PC-3 (cell line): ENCODE measurements around the gene KCNK3. TPM values are rescaled to one million over a fixed set of nuclear protein-coding genes. Genes with fewer than 3 reads are reported as not detected.

Source experiments
- ATAC-seq: fragments of 200-7000 bp; cut with Tn5 transposase; 2 replicates; pipeline ENCODE4 v1.9.1; 2020; ENCODE audit warnings: mild to moderate bottlenecking, moderate library complexity
- BruUV-seq: library from RNA; stranded (reverse); fragments of 400-500 nt; replicated peaks from 2 replicates; lab custom pipeline; 2021; lab: Mats Ljungman, UMichigan
- CTCF ChIA-PET: fragments of 300-600 bp; sonication (Branson Sonifier 250); formaldehyde crosslinking; loops from one replicate; lab custom pipeline; 2022; ENCODE audit warnings: antibody characterized with exemption; lab: Charles Lee
- POLR2A ChIA-PET: fragments of 300-600 bp; sonication (Branson Sonifier 250); formaldehyde crosslinking; loops from one replicate; lab custom pipeline; 2022; ENCODE audit warnings: antibody characterized with exemption; ENCODE audit not compliant: unreplicated experiment; lab: Charles Lee
- DNase-seq: peaks from one replicate; pipeline ENCODE4 v3.0.0-alpha.2; 2015
- H2AFZ ChIP-seq: fragments of 300-600 bp; sonication (generic); 2 replicates; pipeline ENCODE4 v1.6.0; 2016; ENCODE audit warnings: antibody characterized with exemption, low read length
- H3F3A ChIP-seq: fragments of 300-600 bp; sonication (generic); one replicate; pipeline ENCODE4 v1.6.0; 2017; ENCODE audit warnings: antibody characterized with exemption, low read length, control low read depth, mild to moderate bottlenecking; ENCODE audit not compliant: unreplicated experiment
- H3K27ac ChIP-seq: fragments of 300-600 bp; sonication (generic); 2 replicates; pipeline ENCODE4 v1.5.1; 2016; ENCODE audit warnings: mild to moderate bottlenecking, low read length
- H3K27me3 ChIP-seq: fragments of 300-600 bp; sonication (generic); 2 replicates; pipeline ENCODE4 v1.6.1; 2016; ENCODE audit warnings: low read length, mixed read lengths
- H3K36me3 ChIP-seq: fragments of 300-600 bp; sonication (generic); 2 replicates; pipeline ENCODE4 v1.6.1; 2016; ENCODE audit warnings: low read depth, mixed run types, low read length, mixed read lengths
- H3K4me1 ChIP-seq: fragments of 300-600 bp; sonication (generic); 2 replicates; pipeline ENCODE4 v1.5.1; 2016; ENCODE audit warnings: low read length; ENCODE audit not compliant: insufficient read depth
- H3K4me2 ChIP-seq: fragments of 300-600 bp; sonication (generic); 2 replicates; pipeline ENCODE4 v1.6.0; 2016; ENCODE audit warnings: low read length
- H3K4me3 ChIP-seq: fragments of 300-600 bp; sonication (generic); 2 replicates; pipeline ENCODE4 v1.5.1; 2016; ENCODE audit warnings: mild to moderate bottlenecking, low read length, mixed read lengths
- H3K79me2 ChIP-seq: fragments of 300-600 bp; sonication (generic); 2 replicates; pipeline ENCODE4 v1.6.1; 2017; ENCODE audit warnings: low read length, mixed read lengths
- H3K9ac ChIP-seq: fragments of 300-600 bp; sonication (generic); 2 replicates; pipeline ENCODE4 v1.6.0; 2016; ENCODE audit warnings: mild to moderate bottlenecking, low read length
- H3K9me2 ChIP-seq: fragments of 300-600 bp; sonication (generic); replicated peaks from 2 replicates; pipeline ENCODE4 v1.6.1; 2016; ENCODE audit warnings: mixed run types, low read length, mixed read lengths
- H3K9me3 ChIP-seq: fragments of 300-600 bp; sonication (generic); 2 replicates; pipeline ENCODE4 v1.6.1; 2016; ENCODE audit warnings: low read length, mixed read lengths
- H4K20me1 ChIP-seq: fragments of 300-600 bp; sonication (generic); 2 replicates; pipeline ENCODE4 v1.6.1; 2016; ENCODE audit warnings: low read length, mixed read lengths
- CTCF ChIP-seq: fragments of 300-600 bp; sonication (generic); conservative IDR thresholded peaks from 2 replicates; pipeline ENCODE4 v1.5.1; 2017; ENCODE audit warnings: antibody characterized with exemption, low read depth, mild to moderate bottlenecking, low read length
- EZH2 ChIP-seq: fragments of 300-600 bp; sonication (generic); IDR thresholded peaks from one replicate; pipeline ENCODE4 v1.6.1; 2017; ENCODE audit warnings: antibody characterized with exemption, mild to moderate bottlenecking, low read length; ENCODE audit not compliant: unreplicated experiment
- EZH2phosphoT487 ChIP-seq: fragments of 300-600 bp; sonication (generic); IDR thresholded peaks from 2 replicates; pipeline ENCODE4 v1.6.1; 2018; ENCODE audit warnings: mild to moderate bottlenecking, antibody characterized with exemption, low read length, borderline replicate concordance
- intact Hi-C: fragments of 100-400 bp; cut with micrococcal nuclease; formaldehyde crosslinking; loops from 2 replicates; pipeline ENCODE4 v1.9.0; 2023
- total RNA-seq: library from RNA; depleted of rRNA; stranded (reverse); fragments of >200 nt; gene quantifications from 2 replicates; pipeline ENCODE4 v1.2.3, GENCODE V29; 2014

The KCNK3 gene
- total RNA-seq, 1 experiment from 2014 or later = 0.04 TPM

GRCh38 chr2:26710743-26711456 lies 18.4 kb downstream of the KCNK3 start:
- Histone ChIP-seq H3K9me3 (no peaks in the 10 kb centered on the region), H3K9ac (no peak overlapping the region), H3K79me2 (no peaks in the 10 kb centered on the region), H3K36me3 (no peaks in the 10 kb centered on the region), H3K27me3 (no peaks in the 10 kb centered on the region), H3K4me1 (no peaks in the 10 kb centered on the region), H3K4me2 (no peak overlapping the region), H4K20me1 (no peaks in the 10 kb centered on the region), H3K27ac (no peak overlapping the region), H3F3A (no peaks in the 10 kb centered on the region), H2AFZ (no peak overlapping the region), H3K4me3 (no peak overlapping the region), H3K9me2 (no peaks in the 10 kb centered on the region)
- ATAC-seq = no peak
- ChIA-PET CTCF (no interaction called here), POLR2A (no interaction called here)
- intact Hi-C loops = no loop called here
- no peak for DNase-seq
- BruUV-seq = no TSS peak
- TF ChIP-seq EZH2 (no peak), EZH2phosphoT487 (no peak), CTCF (no peak)

- H3K9me3 ChIP-seq = no peaks in the 10 kb centered on the region
- no peaks in the 10 kb centered on the region for H3K36me3 ChIP-seq
- no peak overlapping the region for H3K4me2 ChIP-seq
- ChIA-PET POLR2A (no interaction called here), CTCF (no interaction called here)
- no peak overlapping the region for H3K4me3 ChIP-seq
- intact Hi-C loops = no loop called here
- BruUV-seq = no TSS peak
- H3K9me2 ChIP-seq = no peaks in the 10 kb centered on the region
- no peaks in the 10 kb centered on the region for H4K20me1 ChIP-seq
- H3K9ac ChIP-seq = no peak overlapping the region
- H3K4me1 ChIP-seq = no peaks in the 10 kb centered on the region
- DNase-seq (no peak), ATAC-seq (no peak)
- no peaks in the 10 kb centered on the region for H3F3A ChIP-seq
- H3K27me3 ChIP-seq = no peaks in the 10 kb centered on the region
- no peak for TF ChIP-seq CTCF
- TF ChIP-seq EZH2phosphoT487 = no peak
- TF ChIP-seq EZH2 = no peak
- no peak overlapping the region for H2AFZ ChIP-seq
- no peak overlapping the region for H3K27ac ChIP-seq
- no peaks in the 10 kb centered on the region for H3K79me2 ChIP-seq
Measured at GRCh38 chr2:26711457-26712161, 19.1 kb downstream of the KCNK3 start.
